BLaER1 treated with 17β-estradiol and CSF1 and Interleukin-3, amounts not matched to agents 10 nM and 100 nM (cell line): ENCODE measurements around the gene TNXB.

ENCODE experiments used
- H3K27ac ChIP-seq, 11 experiments: shearing (Covaris generic); formaldehyde crosslinking; 2 replicates each; pipeline ENCODE4 v1.8.1; 2022
- H3K27me3 ChIP-seq, 11 experiments: shearing (Covaris generic); formaldehyde crosslinking; 2 replicates each; pipeline ENCODE4 v1.8.1; 2022
- H3K36me3 ChIP-seq, 11 experiments: shearing (Covaris generic); formaldehyde crosslinking; 2 replicates each; pipeline ENCODE4 v1.8.1; 2022
- H3K4me1 ChIP-seq, 10 experiments: shearing (Covaris generic); formaldehyde crosslinking; 2 replicates each; pipeline ENCODE4 v1.8.1; 2022
- H3K4me2 ChIP-seq, 11 experiments: shearing (Covaris generic); formaldehyde crosslinking; 2 replicates each; pipeline ENCODE4 v1.8.1; 2022
- H3K4me3 ChIP-seq, 10 experiments: shearing (Covaris generic); formaldehyde crosslinking; 2 replicates each; pipeline ENCODE4 v1.8.1; 2022
- H3K9ac ChIP-seq, 11 experiments: shearing (Covaris generic); formaldehyde crosslinking; 2 replicates each; pipeline ENCODE4 v1.8.1; 2022
- H3K9me3 ChIP-seq, 11 experiments: shearing (Covaris generic); formaldehyde crosslinking; replicated peaks in 1 of 11; 2 replicates each; pipeline ENCODE4 v1.8.1; 2022
- H4K20me1 ChIP-seq, 11 experiments: shearing (Covaris generic); formaldehyde crosslinking; 2 replicates each; pipeline ENCODE4 v1.8.1; 2022
- Cebpa-rat ChIP-seq, 11 experiments: shearing (Covaris generic); IDR thresholded peaks; 2 replicates each; pipeline ENCODE4 v1.8.1; 2022

The TNXB gene

GRCh38 chr6:32081168-32081990 is 27.8 kb downstream of the TNXB start:
- Histone ChIP-seq H3K9me3 (no peaks in the 10 kb centered on the region), H3K4me3 (no peak overlapping the region), H3K27me3 (peaks cover 0 to 46% (median 0%) of the 10 kb centered on the region in 11 experiments; a peak in 4 of 22 replicates), H3K4me2 (peak overlapping the region in 3 of 11 experiments; percentile 44 to 47 (median 45); a peak in 6 of 22 replicates), H3K27ac (no peak overlapping the region), H3K36me3 (no peaks in the 10 kb centered on the region; a peak in 2 of 22 replicates), H3K4me1 (peaks cover 0 to 17% (median 3%) of the 10 kb centered on the region in 10 experiments; a peak in 15 of 20 replicates), H4K20me1 (peaks cover 0 to 21% (median 0%) of the 10 kb centered on the region in 11 experiments; a peak in 4 of 22 replicates), H3K9ac (no peak overlapping the region)
- no peak for TF ChIP-seq Cebpa-rat (IDR thresholded peaks at IDR 0.05)

GRCh38 chr6:32079566-32080290 is 29.4 kb downstream of the TNXB start:
- Histone ChIP-seq H3K9ac (no peak overlapping the region), H3K4me3 (no peak overlapping the region), H3K27me3 (peaks cover 0 to 33% (median 0%) of the 10 kb centered on the region in 11 experiments; a peak in 4 of 22 replicates), H3K4me2 (no peak overlapping the region), H3K4me1 (peaks cover 0 to 12% (median 0%) of the 10 kb centered on the region in 10 experiments; a peak in 5 of 20 replicates), H4K20me1 (peaks cover 0 to 7% (median 0%) of the 10 kb centered on the region in 11 experiments; a peak in 3 of 22 replicates), H3K36me3 (no peaks in the 10 kb centered on the region; a peak in 2 of 22 replicates), H3K27ac (no peak overlapping the region), H3K9me3 (no peaks in the 10 kb centered on the region)
- no peak for TF ChIP-seq Cebpa-rat (IDR thresholded peaks at IDR 0.05)

GRCh38 chr6:32076321-32076809 is 32.8 kb downstream of the TNXB start:
- Histone ChIP-seq H3K9me3 (no peaks in the 10 kb centered on the region), H3K36me3 (no peaks in the 10 kb centered on the region; a peak in 2 of 22 replicates), H3K4me1 (peaks cover 0 to 7% (median 0%) of the 10 kb centered on the region in 10 experiments; a peak in 5 of 20 replicates), H3K9ac (no peak overlapping the region), H3K4me2 (no peak overlapping the region), H3K27me3 (0 out of 22 replicates have a peak, but pooled peaks cover 0 to 5% (median 0%) of the 10 kb centered on the region in 11 experiments), H3K4me3 (no peak overlapping the region), H4K20me1 (no peaks in the 10 kb centered on the region), H3K27ac (no peak overlapping the region)
- TF ChIP-seq Cebpa-rat (IDR thresholded peaks at IDR 0.05) = no peak

- Histone ChIP-seq H3K27ac (no peak overlapping the region), H4K20me1 (no peaks in the 10 kb centered on the region; a peak in 1 of 22 replicates), H3K36me3 (no peaks in the 10 kb centered on the region; a peak in 2 of 22 replicates), H3K9ac (no peak overlapping the region), H3K9me3 (no peaks in the 10 kb centered on the region), H3K4me2 (no peak overlapping the region), H3K4me3 (no peak overlapping the region), H3K4me1 (peaks cover 0 to 1% (median 0%) of the 10 kb centered on the region in 10 experiments; a peak in 1 of 20 replicates), H3K27me3 (0 out of 22 replicates have a peak, but pooled peaks cover 0 to 5% (median 0%) of the 10 kb centered on the region in 11 experiments)
- TF ChIP-seq Cebpa-rat (IDR thresholded peaks at IDR 0.05) = no peak
These were observed 33.4 kb downstream of the TNXB start for GRCh38 chr6:32075781-32076180.

GRCh38 chr6:32074996-32075532 is 34.1 kb downstream of the TNXB start:
- Histone ChIP-seq H3K4me2 (no peak overlapping the region), H3K36me3 (no peaks in the 10 kb centered on the region; a peak in 2 of 22 replicates), H3K4me3 (no peak overlapping the region), H3K27me3 (0 out of 22 replicates have a peak, but pooled peaks cover 0 to 5% (median 0%) of the 10 kb centered on the region in 11 experiments), H3K9ac (no peak overlapping the region), H4K20me1 (no peaks in the 10 kb centered on the region; a peak in 1 of 22 replicates), H3K27ac (no peak overlapping the region), H3K9me3 (no peaks in the 10 kb centered on the region), H3K4me1 (no peaks in the 10 kb centered on the region)
- no peak for TF ChIP-seq Cebpa-rat (IDR thresholded peaks at IDR 0.05)

- Histone ChIP-seq H3K4me3 (no peak overlapping the region), H3K27me3 (0 out of 22 replicates have a peak, but pooled peaks cover 0 to 5% (median 0%) of the 10 kb centered on the region in 11 experiments), H4K20me1 (no peaks in the 10 kb centered on the region; a peak in 2 of 22 replicates), H3K36me3 (no peaks in the 10 kb centered on the region; a peak in 1 of 22 replicates), H3K9ac (no peak overlapping the region), H3K4me1 (no peaks in the 10 kb centered on the region), H3K4me2 (no peak overlapping the region), H3K27ac (no peak overlapping the region), H3K9me3 (no peaks in the 10 kb centered on the region)
- no peak for TF ChIP-seq Cebpa-rat (IDR thresholded peaks at IDR 0.05)
These were observed 35.5 kb downstream of the TNXB start for GRCh38 chr6:32073613-32074012.

GRCh38 chr6:32073101-32073500 is 36.0 kb downstream of the TNXB start:
- no peaks in the 10 kb centered on the region for H3K9me3 ChIP-seq
- no peak overlapping the region for H3K9ac ChIP-seq
- H3K4me1 ChIP-seq = no peaks in the 10 kb centered on the region
- 0 out of 22 replicates have a peak, but pooled peaks cover 0 to 5% (median 0%) of the 10 kb centered on the region in 11 experiments for H3K27me3 ChIP-seq
- no peak overlapping the region for H3K27ac ChIP-seq
- no peak overlapping the region for H3K4me3 ChIP-seq
- no peak overlapping the region for H3K4me2 ChIP-seq
- H4K20me1 ChIP-seq = no peaks in the 10 kb centered on the region; a peak in 2 of 22 replicates
- no peak for TF ChIP-seq Cebpa-rat (IDR thresholded peaks at IDR 0.05)
- no peaks in the 10 kb centered on the region for H3K36me3 ChIP-seq

GRCh38 chr6:32070814-32071543 is 38.2 kb downstream of the TNXB start:
- Histone ChIP-seq H3K27me3 (0 out of 22 replicates have a peak, but pooled peaks cover 0 to 2% (median 0%) of the 10 kb centered on the region in 11 experiments), H3K27ac (no peak overlapping the region), H3K36me3 (no peaks in the 10 kb centered on the region), H4K20me1 (no peaks in the 10 kb centered on the region; a peak in 2 of 22 replicates), H3K9me3 (no peaks in the 10 kb centered on the region), H3K4me3 (no peak overlapping the region), H3K9ac (no peak overlapping the region), H3K4me1 (0 out of 20 replicates have a peak, but pooled peaks cover 0 to 4% (median 0%) of the 10 kb centered on the region in 10 experiments), H3K4me2 (no peak overlapping the region)
- TF ChIP-seq Cebpa-rat (IDR thresholded peaks at IDR 0.05) = no peak
